SU-DHL-6 (cell line): ENCODE measurements around the gene FABP1.

Experiments used
- H2AFZ ChIP-seq: fragments of 200-600 bp; sonication (generic); 2 replicates; pipeline ENCODE4 v1.6.1; 2014; ENCODE audit warnings: low read depth, mild to moderate bottlenecking, moderate library complexity, mixed read lengths, antibody characterized with exemption, low read length; ENCODE audit not compliant: severe bottlenecking
- H3F3A ChIP-seq: fragments of 200-600 bp; shearing (Covaris generic); 2 replicates; pipeline ENCODE4 v1.6.0; 2016; ENCODE audit warnings: antibody characterized with exemption, mild to moderate bottlenecking; ENCODE audit not compliant: insufficient read depth
- H3K27ac ChIP-seq: fragments of 200-600 bp; sonication (generic); 2 replicates; pipeline ENCODE4 v1.5.1; 2016; ENCODE audit warnings: low read depth, mild to moderate bottlenecking, low read length, moderate library complexity, mixed read lengths
- H3K27me3 ChIP-seq: fragments of 200-600 bp; sonication (generic), shearing (Covaris generic); 2 replicates; pipeline ENCODE4 v1.6.0; 2014; ENCODE audit warnings: mild to moderate bottlenecking, low read length
- H3K36me3 ChIP-seq: fragments of 200-600 bp; sonication (generic); 2 replicates; pipeline ENCODE4 v1.6.1; 2014; ENCODE audit warnings: mild to moderate bottlenecking, low read length, mixed read lengths
- H3K4me2 ChIP-seq: fragments of 300-600, 200-600 bp; shearing (Covaris generic), sonication (generic); 2 replicates; pipeline ENCODE4 v1.6.0; 2014; ENCODE audit warnings: low read length, low read depth, mild to moderate bottlenecking; ENCODE audit not compliant: poor library complexity, severe bottlenecking
- H3K4me3 ChIP-seq: fragments of 200-600 bp; sonication (generic); 2 replicates; pipeline ENCODE4 v1.5.1; 2014; ENCODE audit warnings: antibody characterized with exemption, low read length, mild to moderate bottlenecking, mixed read lengths; ENCODE audit not compliant: insufficient read depth, poor library complexity, severe bottlenecking
- H3K79me2 ChIP-seq: fragments of 200-600 bp; sonication (generic); 2 replicates; pipeline ENCODE4 v1.6.1; 2014; ENCODE audit warnings: mild to moderate bottlenecking, low read length, moderate library complexity; ENCODE audit not compliant: insufficient read depth
- H3K9ac ChIP-seq: fragments of 200-600 bp; sonication (generic); 2 replicates; pipeline ENCODE4 v1.7.0; 2014; ENCODE audit warnings: mild to moderate bottlenecking, low read length
- H3K9me2 ChIP-seq: fragments of 200-600 bp; sonication (generic); replicated peaks from 2 replicates; pipeline ENCODE4 v1.6.1; 2014; ENCODE audit warnings: low read length; ENCODE audit not compliant: insufficient read depth
- H3K9me3 ChIP-seq: fragments of 200-600 bp; sonication (generic); 2 replicates; pipeline ENCODE4 v1.6.1; 2014; ENCODE audit warnings: low read length, mixed read lengths; ENCODE audit not compliant: insufficient read depth
- H4K20me1 ChIP-seq: fragments of 200-600 bp; sonication (generic); 2 replicates; pipeline ENCODE4 v1.6.1; 2014; ENCODE audit warnings: low read depth, mild to moderate bottlenecking, antibody characterized with exemption, low read length, moderate library complexity, mixed read lengths
- EZH2phosphoT487 ChIP-seq: fragments of 200-600 bp; sonication (generic), shearing (Covaris generic); conservative IDR thresholded peaks from 2 replicates; pipeline ENCODE4 v1.6.1; 2018; ENCODE audit warnings: mild to moderate bottlenecking, antibody characterized with exemption, low read length, moderate library complexity, mixed read lengths
- TF ChIP-seq, protein P1 (sequence below): fragments of 200-600 bp; sonication (generic); IDR thresholded peaks from one replicate; pipeline ENCODE4 v1.5.1; 2017; ENCODE audit warnings: antibody characterized with exemption, mild to moderate bottlenecking, low read length, moderate library complexity; ENCODE audit not compliant: insufficient read depth, poor library complexity, severe bottlenecking

FABP1 gene

DNA sequence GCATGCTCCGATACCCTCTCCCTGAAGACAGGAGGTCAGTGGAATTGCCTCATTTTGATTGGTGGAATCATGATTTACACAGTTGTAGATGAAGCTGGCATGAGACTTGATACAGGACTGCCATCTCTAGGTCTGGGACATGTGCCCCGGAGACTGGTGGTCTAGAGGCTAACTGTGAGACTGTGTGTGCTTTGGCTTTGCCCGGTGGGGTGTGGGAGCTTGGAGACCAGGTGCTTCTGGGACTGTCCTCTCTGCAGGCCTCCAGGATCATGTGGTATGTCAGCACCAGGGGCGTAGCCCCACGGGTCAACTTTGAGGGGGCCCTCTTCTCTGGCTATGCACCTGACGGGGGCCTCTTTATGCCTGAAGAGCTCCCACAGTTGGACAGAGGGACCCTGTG, 45.0 kb upstream of the FABP1 start:
- H3F3A ChIP-seq, result no peaks in the 10 kb centered on the region
- no peak overlapping the region for H3K4me2 ChIP-seq
- no peak overlapping the region for H2AFZ ChIP-seq
- no peaks in the 10 kb centered on the region for H3K9me3 ChIP-seq
- no peaks in the 10 kb centered on the region for H3K27me3 ChIP-seq
- no peaks in the 10 kb centered on the region for H3K9me2 ChIP-seq
- TF ChIP-seq, protein P1, sequence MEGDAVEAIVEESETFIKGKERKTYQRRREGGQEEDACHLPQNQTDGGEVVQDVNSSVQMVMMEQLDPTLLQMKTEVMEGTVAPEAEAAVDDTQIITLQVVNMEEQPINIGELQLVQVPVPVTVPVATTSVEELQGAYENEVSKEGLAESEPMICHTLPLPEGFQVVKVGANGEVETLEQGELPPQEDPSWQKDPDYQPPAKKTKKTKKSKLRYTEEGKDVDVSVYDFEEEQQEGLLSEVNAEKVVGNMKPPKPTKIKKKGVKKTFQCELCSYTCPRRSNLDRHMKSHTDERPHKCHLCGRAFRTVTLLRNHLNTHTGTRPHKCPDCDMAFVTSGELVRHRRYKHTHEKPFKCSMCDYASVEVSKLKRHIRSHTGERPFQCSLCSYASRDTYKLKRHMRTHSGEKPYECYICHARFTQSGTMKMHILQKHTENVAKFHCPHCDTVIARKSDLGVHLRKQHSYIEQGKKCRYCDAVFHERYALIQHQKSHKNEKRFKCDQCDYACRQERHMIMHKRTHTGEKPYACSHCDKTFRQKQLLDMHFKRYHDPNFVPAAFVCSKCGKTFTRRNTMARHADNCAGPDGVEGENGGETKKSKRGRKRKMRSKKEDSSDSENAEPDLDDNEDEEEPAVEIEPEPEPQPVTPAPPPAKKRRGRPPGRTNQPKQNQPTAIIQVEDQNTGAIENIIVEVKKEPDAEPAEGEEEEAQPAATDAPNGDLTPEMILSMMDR, result no peak
- H3K4me3 ChIP-seq, result no peak overlapping the region
- H3K79me2 ChIP-seq, result no peaks in the 10 kb centered on the region
- H3K9ac ChIP-seq, result no peak overlapping the region
- no peak overlapping the region for H3K27ac ChIP-seq
- H3K36me3 ChIP-seq, result no peaks in the 10 kb centered on the region
- H4K20me1 ChIP-seq, result no peaks in the 10 kb centered on the region

- Histone ChIP-seq H3K4me3 (no peak overlapping the region), H3K9me2 (no peaks in the 10 kb centered on the region), H3K4me2 (no peak overlapping the region), H3K36me3 (no peaks in the 10 kb centered on the region), H3K27ac (no peak overlapping the region), H4K20me1 (no peaks in the 10 kb centered on the region), H3K79me2 (no peaks in the 10 kb centered on the region), H3K9me3 (no peaks in the 10 kb centered on the region), H3K9ac (no peak overlapping the region), H3F3A (no peaks in the 10 kb centered on the region), H3K27me3 (no peaks in the 10 kb centered on the region), H2AFZ (no peak overlapping the region)
- TF ChIP-seq, protein P1, result no peak
- TF ChIP-seq EZH2phosphoT487, result no peak
Observed at GRCh38 chr2:88171966-88172365, 44.1 kb upstream of the FABP1 start.

DNA sequence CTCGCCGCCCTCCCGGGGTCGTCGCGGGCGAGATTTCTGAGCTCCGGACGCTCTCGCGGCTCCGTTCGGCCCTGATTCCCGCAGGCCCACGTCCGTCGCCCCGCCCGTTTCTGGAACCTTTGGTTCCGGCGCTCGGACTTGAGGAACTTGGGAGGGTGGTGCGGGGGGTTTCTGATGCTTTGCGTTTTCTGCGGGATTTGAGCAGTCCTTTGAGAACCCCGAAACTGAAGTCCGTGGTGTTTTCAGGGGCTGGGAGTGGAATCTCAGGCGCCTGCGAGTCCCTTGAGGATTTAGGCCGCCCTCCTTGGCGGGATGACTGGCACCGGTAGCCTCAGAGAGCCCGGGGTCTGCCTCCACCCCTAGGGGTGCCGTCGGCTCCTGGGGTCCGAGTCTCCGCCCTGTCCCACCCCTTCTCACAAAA, 42.6 kb upstream of the FABP1 start:
- Histone ChIP-seq H3K27me3 (no peaks in the 10 kb centered on the region), H4K20me1 (no peaks in the 10 kb centered on the region), H3K27ac (no peak overlapping the region), H3K4me2 (no peak overlapping the region), H3K36me3 (no peaks in the 10 kb centered on the region), H3K4me3 (no peak overlapping the region), H3K79me2 (no peaks in the 10 kb centered on the region), H3K9me3 (no peaks in the 10 kb centered on the region), H3K9me2 (no peaks in the 10 kb centered on the region), H3F3A (no peaks in the 10 kb centered on the region), H3K9ac (no peak overlapping the region), H2AFZ (no peak overlapping the region)
- TF ChIP-seq EZH2phosphoT487, result no peak
- TF ChIP-seq, protein P1, result no peak

DNA sequence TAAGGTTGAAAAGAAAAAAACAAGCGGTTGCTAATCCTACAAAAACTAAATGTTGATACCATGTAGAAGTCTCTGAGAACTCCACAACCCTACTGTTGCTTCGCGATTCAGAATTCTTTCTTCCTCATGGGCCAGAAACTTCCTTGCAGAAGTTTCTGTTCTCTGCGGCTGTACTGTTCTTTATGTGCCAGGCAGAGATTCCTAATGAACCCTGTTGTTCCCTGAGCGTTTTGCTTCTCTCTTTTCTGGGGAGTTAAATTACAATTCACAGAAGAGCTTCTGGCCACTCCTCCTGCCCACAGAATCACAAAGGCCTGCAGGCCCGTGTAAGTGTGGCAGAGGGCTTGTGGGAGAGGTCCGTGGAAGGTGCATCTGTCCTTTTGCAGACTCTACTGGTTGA, 40.5 kb upstream of the FABP1 start:
- no peaks in the 10 kb centered on the region for H3K9me3 ChIP-seq
- H3K27me3 ChIP-seq, result no peaks in the 10 kb centered on the region
- no peaks in the 10 kb centered on the region for H3K79me2 ChIP-seq
- H4K20me1 ChIP-seq, result no peaks in the 10 kb centered on the region
- H3F3A ChIP-seq, result no peaks in the 10 kb centered on the region
- H3K9me2 ChIP-seq, result no peaks in the 10 kb centered on the region
- H3K4me2 ChIP-seq, result no peak overlapping the region
- H3K4me3 ChIP-seq, result no peak overlapping the region
- H3K9ac ChIP-seq, result no peak overlapping the region
- no peak for TF ChIP-seq EZH2phosphoT487
- TF ChIP-seq, protein P1, result no peak
- no peak overlapping the region for H2AFZ ChIP-seq
- no peak overlapping the region for H3K27ac ChIP-seq
- H3K36me3 ChIP-seq, result no peaks in the 10 kb centered on the region
